ENCODE measurements around the gene MLXIP. TPM values are rescaled to one million over a fixed set of nuclear protein-coding genes. Genes with fewer than 3 reads are reported as not detected.

The MLXIP gene
- polyA plus RNA-seq, 1 donor from 2014 or later, result 17.5 TPM

DNA sequence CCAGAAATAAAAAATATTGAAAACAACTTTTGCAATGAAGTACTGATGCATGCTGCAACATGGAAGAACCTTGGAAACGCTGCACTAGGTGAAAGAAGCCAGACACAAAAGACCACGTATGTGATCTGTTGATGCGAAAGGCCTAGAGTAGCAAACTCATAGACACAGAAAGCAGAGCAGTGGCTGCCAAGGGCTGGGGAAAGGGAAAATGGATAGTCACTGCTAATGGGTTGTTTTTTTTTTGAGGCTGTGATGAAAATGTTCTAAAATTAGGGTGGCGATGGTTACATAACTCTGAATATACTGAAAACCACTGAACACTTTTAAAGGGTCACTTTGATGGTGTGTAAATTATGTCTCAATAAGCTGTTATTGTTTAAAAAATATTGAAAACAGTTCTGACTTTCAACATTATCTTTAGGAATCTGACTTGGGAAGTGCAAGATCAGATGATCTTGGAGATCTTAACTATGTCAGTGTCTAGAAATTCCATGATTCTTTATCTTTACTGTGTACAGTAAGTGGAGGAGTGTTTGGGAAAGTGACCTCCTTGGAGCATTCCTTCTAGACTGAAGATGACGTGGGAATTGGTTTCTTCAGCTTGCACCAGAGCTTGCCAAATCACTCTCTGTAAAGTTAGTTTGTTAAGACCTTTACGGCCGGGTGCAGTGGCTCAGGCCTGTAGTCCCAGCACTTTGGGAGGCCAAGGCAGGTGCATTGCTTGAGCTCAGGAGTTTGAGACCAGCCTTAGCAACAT, 12.4 kb downstream of the MLXIP start:
- Mint-ChIP-seq H3K27ac (peak overlapping the region in 2 of 3 donors; percentile 51 to 76), H3K4me3 (no peak overlapping the region), H3K27me3 (no peaks in the 10 kb centered on the region), H3K9me3 (no peaks in the 10 kb centered on the region), H3K36me3 (peaks cover 5% of the 10 kb centered on the region), H3K4me1 (peaks cover 23 to 38% (median 33%) of the 10 kb centered on the region in 3 donors)

DNA sequence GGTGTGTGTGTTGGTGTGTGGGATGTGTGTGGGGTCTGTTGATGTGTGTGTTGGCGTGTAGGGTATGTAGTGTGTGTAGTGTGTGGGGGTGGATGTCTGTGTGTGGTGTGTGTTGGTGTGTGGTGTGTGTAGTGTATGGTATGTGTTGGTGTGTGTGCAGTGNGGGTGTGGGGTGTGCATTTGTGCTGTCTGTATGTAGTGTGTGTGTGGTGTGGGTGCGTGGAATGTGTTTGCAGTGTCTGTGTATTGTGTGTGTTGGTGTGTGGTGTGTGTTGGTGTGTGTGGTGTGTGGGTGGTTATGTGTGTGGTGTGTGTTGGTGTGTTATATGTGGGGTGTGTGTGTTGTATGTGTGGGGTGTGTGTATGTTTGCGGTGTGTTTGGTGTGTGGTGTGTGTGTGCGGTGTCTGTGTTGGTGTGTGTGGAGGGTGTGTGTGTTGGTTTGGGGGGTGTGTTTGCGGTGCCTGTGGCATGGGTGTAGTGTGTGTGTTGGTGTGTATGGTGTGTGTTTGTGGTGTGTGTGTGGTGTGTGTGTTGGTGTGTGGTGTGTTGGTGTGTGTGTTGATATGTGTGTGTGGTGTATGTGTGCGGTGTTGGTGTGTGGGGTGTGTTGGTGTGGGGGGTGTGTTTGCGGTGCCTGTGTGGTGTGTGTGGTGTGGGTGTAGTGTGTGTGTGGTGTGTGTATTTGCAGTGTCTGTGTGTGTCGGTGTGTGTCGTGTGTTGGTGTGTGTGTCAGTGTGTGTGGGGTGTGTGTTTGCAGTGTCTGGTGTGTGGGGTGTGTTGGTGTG, 14.7 kb downstream of the MLXIP start:
- Mint-ChIP-seq H3K4me3 (no peak overlapping the region), H3K27me3 (no peaks in the 10 kb centered on the region), H3K36me3 (peaks cover 5% of the 10 kb centered on the region), H3K9me3 (no peaks in the 10 kb centered on the region), H3K27ac (no peak overlapping the region), H3K4me1 (peaks cover 29 to 36% (median 31%) of the 10 kb centered on the region in 3 donors)

DNA sequence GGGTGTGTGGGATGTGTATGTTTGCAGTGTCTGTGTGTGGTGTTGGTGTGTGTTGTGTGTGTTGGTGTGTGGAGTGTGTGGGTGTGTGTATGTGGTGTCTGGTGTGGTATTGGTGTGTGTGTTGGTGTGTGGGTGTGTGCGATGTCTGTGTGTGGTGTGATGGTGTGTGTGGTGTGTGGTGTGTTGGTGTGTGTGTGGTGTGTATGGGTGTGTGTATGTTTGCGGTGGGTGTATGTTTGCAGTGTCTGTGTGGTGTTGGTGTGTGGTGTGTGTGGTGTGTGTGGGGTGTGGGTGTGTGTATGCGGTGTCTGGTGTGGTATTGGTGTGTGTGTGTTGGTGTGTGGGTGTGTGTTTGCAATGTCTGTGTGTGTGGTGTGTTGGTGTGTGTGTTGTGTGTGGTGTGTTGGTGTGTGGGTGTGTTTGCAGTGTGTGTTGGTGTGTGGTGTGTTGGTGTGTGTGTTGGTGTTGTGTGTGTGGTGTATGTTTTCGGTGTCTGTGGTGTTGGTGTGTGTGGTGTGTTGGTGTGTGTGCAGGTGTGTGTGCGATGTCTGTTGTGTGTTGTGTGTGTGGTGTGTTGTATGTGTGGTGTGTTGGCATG, 15.7 kb downstream of the MLXIP start:
- H3K36me3 Mint-ChIP-seq, result peaks cover 5% of the 10 kb centered on the region
- peaks cover 32 to 36% (median 33%) of the 10 kb centered on the region in 3 donors for H3K4me1 Mint-ChIP-seq
- no peaks in the 10 kb centered on the region for H3K9me3 Mint-ChIP-seq
- H3K27ac Mint-ChIP-seq, result no peak overlapping the region
- no peak overlapping the region for H3K4me3 Mint-ChIP-seq
- H3K27me3 Mint-ChIP-seq, result no peaks in the 10 kb centered on the region

DNA sequence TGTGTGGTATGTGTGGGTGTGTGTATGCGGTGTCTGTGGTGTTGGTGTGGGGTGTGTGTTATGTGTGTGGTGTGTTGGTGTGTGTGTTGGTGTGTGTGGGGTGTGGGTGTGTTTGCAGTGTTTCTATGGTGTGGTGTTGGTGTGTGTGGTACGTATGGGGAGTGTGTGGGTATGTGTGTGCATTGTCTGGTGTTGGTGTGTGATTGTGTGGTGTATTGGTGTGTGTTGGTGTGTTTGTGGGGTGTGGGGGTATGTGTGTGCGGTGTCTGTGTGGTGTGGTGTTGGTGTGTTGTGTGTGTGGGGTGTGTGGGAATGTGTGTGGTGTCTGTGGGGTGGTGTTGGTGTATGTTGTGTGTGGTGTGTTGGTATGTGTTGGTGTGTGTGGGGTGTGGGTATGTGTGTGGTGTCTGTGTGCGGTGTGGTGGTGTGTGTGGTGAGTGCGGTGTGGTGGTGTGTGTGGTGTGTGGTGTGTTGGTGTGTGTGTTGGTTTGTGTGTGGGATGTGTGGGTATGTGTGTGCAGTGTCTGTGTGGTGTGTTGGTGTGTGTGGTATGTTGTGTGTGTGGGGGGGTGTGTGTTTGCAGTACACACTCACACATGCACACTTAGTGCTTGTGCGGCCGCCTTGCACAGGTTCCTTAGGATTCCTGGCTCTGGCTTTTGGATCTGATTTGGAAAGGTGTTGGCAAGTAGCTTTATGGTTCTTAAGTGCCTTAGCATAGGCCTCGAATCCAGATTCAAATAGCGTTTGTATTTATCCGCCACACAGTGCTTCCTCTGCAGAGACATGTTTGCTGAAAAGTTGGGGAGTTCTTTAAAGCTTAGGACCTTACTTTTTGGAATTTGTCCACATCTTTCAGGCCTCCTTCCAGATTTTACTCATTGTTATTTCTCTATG, 16.4 kb downstream of the MLXIP start:
- no peaks in the 10 kb centered on the region for H3K36me3 Mint-ChIP-seq
- H3K4me1 Mint-ChIP-seq, result peaks cover 35 to 40% (median 35%) of the 10 kb centered on the region in 3 donors
- H3K27ac Mint-ChIP-seq, result no peak overlapping the region
- H3K27me3 Mint-ChIP-seq, result no peaks in the 10 kb centered on the region
- no peak overlapping the region for H3K4me3 Mint-ChIP-seq
- no peaks in the 10 kb centered on the region for H3K9me3 Mint-ChIP-seq

DNA sequence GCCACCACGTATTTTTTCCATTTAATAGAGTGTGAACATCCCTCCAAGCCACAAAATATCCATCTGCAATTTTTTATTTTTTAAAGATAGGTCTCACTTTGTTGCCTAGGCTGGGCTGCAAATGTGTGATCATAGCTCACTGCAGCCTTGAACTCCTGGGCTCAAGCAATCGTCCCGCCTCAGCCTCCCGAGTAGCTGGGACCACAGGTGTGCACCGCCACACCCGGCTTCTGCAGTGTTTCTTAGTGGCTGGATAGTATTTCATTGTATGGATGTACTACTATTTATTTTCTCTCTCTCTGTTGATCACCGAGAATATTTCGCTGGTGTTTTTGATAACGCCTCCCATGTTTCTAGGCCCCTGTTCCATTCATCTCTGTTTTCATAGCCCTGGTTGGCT, 17.5 kb downstream of the MLXIP start:
- Mint-ChIP-seq H3K9me3 (no peaks in the 10 kb centered on the region), H3K4me3 (no peak overlapping the region), H3K36me3 (no peaks in the 10 kb centered on the region), H3K4me1 (peaks cover 40 to 45% (median 44%) of the 10 kb centered on the region in 3 donors), H3K27me3 (no peaks in the 10 kb centered on the region), H3K27ac (no peak overlapping the region)

DNA sequence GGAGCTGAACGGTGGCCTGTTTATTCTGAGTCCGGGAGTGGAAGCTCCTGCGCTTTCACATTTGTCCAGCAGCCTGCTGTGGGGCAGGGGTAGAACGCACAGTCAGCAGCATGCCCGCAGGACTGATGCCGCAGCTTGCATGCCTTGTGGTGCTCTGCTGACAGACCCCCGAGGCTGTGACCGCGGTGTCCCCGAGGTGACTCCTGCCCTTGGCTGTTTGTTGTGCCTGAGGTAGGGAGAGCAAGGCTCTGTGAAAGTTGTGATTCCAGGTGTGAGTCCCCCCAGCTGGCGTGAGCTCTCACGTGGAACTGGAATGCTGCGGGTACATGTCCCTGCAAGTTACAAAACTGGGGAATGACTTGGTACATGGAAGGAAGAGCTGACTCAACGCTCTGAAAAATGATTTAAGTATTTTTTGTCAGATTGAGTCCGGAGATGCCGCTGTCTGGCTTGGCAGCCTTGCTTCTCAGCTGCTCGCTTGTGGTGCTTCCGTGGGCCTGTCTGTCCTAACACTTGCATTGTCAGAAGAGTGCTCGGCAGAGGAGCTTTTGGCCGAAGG, 18.1 kb downstream of the MLXIP start:
- H3K4me3 Mint-ChIP-seq, result no peak overlapping the region
- peaks cover 38 to 45% (median 40%) of the 10 kb centered on the region in 3 donors for H3K4me1 Mint-ChIP-seq
- no peak overlapping the region for H3K27ac Mint-ChIP-seq
- no peaks in the 10 kb centered on the region for H3K9me3 Mint-ChIP-seq
- H3K36me3 Mint-ChIP-seq, result no peaks in the 10 kb centered on the region
- no peaks in the 10 kb centered on the region for H3K27me3 Mint-ChIP-seq

DNA sequence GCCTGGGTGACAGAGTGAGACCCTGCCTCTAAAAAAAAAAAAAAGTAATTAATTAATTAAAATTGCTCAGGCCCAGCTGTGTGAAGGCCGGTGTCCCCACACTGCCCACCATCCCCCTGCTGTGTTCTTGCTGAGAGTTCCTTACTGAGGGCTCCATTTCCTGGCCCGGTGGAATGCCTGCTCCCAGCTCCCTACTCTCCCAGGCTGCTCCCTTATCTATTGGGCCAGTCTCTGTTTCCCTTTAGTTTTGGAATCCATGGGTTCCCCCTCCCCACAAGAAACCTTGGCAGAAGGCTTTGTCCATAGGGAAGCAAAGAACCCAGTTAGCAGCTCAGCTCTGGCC, 19.0 kb downstream of the MLXIP start:
- Mint-ChIP-seq H3K27me3 (no peaks in the 10 kb centered on the region), H3K36me3 (peaks cover 2% of the 10 kb centered on the region), H3K9me3 (no peaks in the 10 kb centered on the region), H3K27ac (peak overlapping the region in 1 of 3 donors; percentile 76), H3K4me3 (no peak overlapping the region), H3K4me1 (peaks cover 38 to 46% (median 43%) of the 10 kb centered on the region in 3 donors)

DNA sequence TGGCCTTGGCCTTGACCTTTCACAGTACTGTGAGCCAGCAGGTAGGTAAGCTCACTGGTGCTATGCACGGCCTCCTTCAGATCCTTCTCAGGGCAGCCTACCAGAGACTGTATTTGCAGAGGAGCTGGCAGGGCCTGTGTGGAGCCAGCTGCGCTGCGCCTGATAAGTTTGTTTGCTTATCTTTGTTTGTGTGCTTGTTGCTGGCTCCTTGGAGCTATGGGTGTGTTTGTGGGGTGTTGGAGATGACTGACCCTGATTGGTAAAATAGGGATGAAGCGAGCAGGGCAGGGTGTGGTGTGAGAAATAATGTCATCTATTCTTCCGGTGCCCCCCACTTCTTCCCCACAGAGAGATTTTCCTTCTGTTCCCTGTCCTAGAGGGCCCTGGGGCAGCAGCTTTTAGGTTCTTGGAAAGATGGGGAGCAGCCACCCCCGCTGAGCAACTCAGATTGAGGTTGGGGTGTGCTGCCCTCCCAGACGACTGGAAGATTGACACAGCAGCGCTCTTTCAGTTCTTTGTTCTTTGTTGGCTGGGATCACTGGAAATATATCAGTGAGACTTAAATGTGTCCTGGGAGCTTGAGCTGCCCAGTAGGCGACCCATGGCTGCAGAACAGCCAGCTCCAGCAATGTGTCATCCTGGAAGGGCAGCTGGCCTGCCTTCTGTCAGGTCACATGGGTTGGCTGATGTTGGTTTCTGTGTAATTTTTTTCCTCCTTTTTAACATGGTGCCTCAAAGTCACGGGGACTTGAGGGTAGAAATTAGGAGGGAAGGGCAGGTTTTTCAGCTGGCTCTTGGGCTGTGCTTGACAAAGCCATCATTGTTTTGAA, 19.6 kb downstream of the MLXIP start:
- peaks cover 40 to 48% (median 45%) of the 10 kb centered on the region in 3 donors for H3K4me1 Mint-ChIP-seq

DNA sequence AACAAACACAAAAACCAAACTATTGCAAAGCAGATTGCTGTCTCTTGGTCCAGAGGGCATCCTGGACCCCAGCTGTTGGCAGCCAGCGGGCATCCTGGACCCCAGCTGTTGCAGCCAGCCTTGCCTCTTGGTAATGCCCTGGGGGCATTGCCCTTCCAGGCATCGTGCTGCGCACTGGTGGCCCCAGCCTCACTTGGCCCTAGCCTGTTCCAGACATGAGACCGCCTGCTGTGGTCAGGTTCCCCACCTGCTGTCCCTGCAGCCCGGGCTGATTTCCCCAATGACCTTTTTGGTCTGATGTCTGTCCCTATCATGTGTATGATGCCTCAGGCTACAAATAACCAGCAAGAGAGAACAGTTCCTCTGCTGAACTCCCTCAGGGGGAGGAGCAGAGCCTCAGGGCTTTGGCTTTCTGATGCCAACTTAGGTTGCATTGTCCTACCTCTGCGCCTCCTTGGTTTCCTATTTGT, 20.8 kb downstream of the MLXIP start:
- Mint-ChIP-seq H3K4me3 (peak overlapping the region in 2 of 4 donors; percentile 61 to 81), H3K9me3 (no peaks in the 10 kb centered on the region), H3K27ac (peak overlapping the region in 2 of 3 donors; percentile 71 to 86), H3K4me1 (peaks cover 40 to 51% (median 51%) of the 10 kb centered on the region in 3 donors), H3K36me3 (peaks cover 4% of the 10 kb centered on the region), H3K27me3 (no peaks in the 10 kb centered on the region)

More for the DNA sequence above, 19.6 kb downstream of the MLXIP start:
- Mint-ChIP-seq H3K36me3 (peaks cover 4% of the 10 kb centered on the region), H3K4me3 (peak overlapping the region in 2 of 4 donors; percentile 43 to 83), H3K27ac (peak overlapping the region in 1 of 3 donors; percentile 76), H3K27me3 (no peaks in the 10 kb centered on the region), H3K9me3 (no peaks in the 10 kb centered on the region)

DNA sequence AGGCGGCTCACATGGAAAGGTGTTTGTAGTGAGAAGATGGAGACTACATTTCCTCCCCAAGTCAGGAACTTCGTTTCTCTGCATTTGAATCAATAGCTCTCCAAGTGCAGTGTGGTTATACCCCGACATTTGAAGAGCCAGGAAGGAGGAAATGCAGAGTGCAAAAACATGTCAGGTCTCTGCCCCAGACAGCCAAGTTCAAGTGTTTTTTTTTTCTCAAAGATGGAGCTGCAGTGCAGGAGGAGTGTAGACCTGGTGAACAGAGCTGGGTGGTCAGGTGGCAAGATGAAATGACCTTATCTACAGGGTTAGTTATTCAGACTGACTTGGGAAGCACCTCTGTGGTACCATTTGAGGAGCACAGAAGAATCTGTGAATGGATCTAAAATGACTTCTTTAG, 21.3 kb downstream of the MLXIP start:
- peaks cover 4% of the 10 kb centered on the region for H3K36me3 Mint-ChIP-seq
- no peaks in the 10 kb centered on the region for H3K9me3 Mint-ChIP-seq
- peaks cover 42 to 54% (median 53%) of the 10 kb centered on the region in 3 donors for H3K4me1 Mint-ChIP-seq

DNA sequence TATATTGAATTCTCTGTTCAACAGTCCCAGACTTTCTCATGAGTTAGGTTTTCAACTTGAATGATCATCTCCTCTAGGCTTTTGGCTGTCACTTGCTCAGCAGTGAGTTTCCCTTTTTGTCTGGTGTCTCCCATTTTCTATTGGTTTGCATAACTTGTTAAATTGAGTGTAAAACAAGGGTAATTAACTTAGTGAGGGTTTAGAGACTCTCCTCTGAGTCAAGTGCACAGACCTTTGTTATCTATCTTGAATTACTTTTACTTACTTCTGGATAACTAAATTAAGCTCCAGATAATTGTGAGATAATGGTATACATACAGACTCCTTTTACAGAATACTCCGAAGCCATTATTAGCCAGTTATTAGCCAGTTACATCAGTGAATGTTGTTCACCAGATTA, 22.0 kb downstream of the MLXIP start:
- H3K36me3 Mint-ChIP-seq, result peaks cover 4% of the 10 kb centered on the region
- H3K27me3 Mint-ChIP-seq, result no peaks in the 10 kb centered on the region
- peak overlapping the region in 1 of 4 donors; percentile 78 for H3K4me3 Mint-ChIP-seq
- peak overlapping the region in 1 of 3 donors; percentile 64 for H3K27ac Mint-ChIP-seq
- H3K4me1 Mint-ChIP-seq, result peaks cover 46 to 56% (median 56%) of the 10 kb centered on the region in 3 donors
- H3K9me3 Mint-ChIP-seq, result no peaks in the 10 kb centered on the region

More for the DNA sequence above, 21.3 kb downstream of the MLXIP start:
- Mint-ChIP-seq H3K4me3 (peak overlapping the region in 3 of 4 donors; percentile 50 to 81 (median 61)), H3K27ac (peak overlapping the region in 2 of 3 donors; percentile 71 to 86), H3K27me3 (no peaks in the 10 kb centered on the region)

DNA sequence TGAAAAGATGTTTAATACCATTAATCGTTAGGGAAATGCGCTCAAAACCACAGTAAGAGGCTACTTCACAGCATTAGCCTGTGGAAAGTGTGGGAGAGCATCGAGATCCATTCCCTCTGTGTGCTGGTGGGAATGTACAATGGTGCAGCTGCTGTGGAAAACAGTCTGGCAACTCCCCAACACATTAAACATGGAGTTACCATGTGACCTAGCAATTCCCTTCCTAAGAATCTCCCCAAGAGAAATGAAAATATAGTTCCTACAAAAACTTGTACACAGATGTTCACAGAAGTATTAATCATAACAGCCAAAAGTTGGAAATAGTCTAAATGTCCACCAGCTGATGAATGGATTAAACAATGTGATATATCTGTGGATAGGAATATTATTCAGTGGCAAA, 23.8 kb downstream of the MLXIP start:
- Mint-ChIP-seq H3K4me3 (no peak overlapping the region), H3K4me1 (peaks cover 41 to 58% (median 57%) of the 10 kb centered on the region in 3 donors), H3K27ac (no peak overlapping the region), H3K36me3 (peaks cover 8% of the 10 kb centered on the region), H3K9me3 (no peaks in the 10 kb centered on the region), H3K27me3 (no peaks in the 10 kb centered on the region)

DNA sequence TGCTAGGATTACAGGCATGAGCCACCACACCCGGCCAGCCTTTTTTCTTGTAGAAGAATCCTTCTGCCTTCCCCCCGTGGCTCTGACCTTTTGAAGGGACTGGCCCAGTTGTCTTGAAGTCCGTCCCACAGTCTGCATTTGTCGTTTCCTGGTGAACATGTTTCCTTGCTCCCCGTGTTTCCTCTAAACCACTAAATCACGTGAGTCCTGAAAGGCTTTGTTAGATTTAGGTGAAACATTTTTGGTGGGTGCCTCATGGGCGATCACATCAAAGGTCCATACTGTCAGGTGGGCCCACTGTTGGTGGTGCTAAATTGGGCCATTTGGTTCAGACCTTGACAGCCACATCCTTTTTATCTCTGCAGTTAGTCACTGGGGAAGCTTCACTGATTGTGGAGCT, 26.3 kb downstream of the MLXIP start:
- H3K27me3 Mint-ChIP-seq, result no peaks in the 10 kb centered on the region
- peaks cover 31 to 49% (median 48%) of the 10 kb centered on the region in 3 donors for H3K4me1 Mint-ChIP-seq
- H3K36me3 Mint-ChIP-seq, result peaks cover 11% of the 10 kb centered on the region
- H3K27ac Mint-ChIP-seq, result no peak overlapping the region
- H3K4me3 Mint-ChIP-seq, result peak overlapping the region in 1 of 4 donors; percentile 8
- no peaks in the 10 kb centered on the region for H3K9me3 Mint-ChIP-seq
